HepG2 (cell line): ENCODE data around the gene BCAS3. TPM values are rescaled to one million over a fixed set of nuclear protein-coding genes. Genes with fewer than 3 reads are reported as not detected.

Experiments
- DMAP1 ChIP-seq: IDR thresholded peaks from 2 replicates; pipeline ENCODE4 v1.6.1; 2016
- GATAD2A ChIP-seq: IDR thresholded peaks from 2 replicates; pipeline ENCODE4 v1.6.1; 2016
- HMG20A ChIP-seq: IDR thresholded peaks from 2 replicates; pipeline ENCODE4 v1.6.1; 2016; ENCODE audit warnings: borderline replicate concordance
- IRF2 ChIP-seq: IDR thresholded peaks from 2 replicates; pipeline ENCODE4 v1.6.1; 2018; ENCODE audit warnings: missing genetic modification reagents, missing compliant biosample characterization
- JDP2 ChIP-seq: sonication (generic); formaldehyde crosslinking; IDR thresholded peaks from 2 replicates; pipeline ENCODE4 v1.8.1; 2022; ENCODE audit warnings: missing genetic modification reagents, borderline replicate concordance
- KMT2A ChIP-seq: sonication (generic); formaldehyde crosslinking; IDR thresholded peaks from 2 replicates; pipeline ENCODE4 v1.4.0; 2020; ENCODE audit warnings: missing genetic modification reagents
- LRRFIP1 ChIP-seq: sonication (generic); formaldehyde crosslinking; conservative IDR thresholded peaks from 2 replicates; pipeline ENCODE4 v1.4.0; 2020; ENCODE audit warnings: missing genetic modification reagents
- MAX ChIP-seq: IDR thresholded peaks from 2 replicates; pipeline ENCODE4 v1.6.1; 2012; ENCODE audit warnings: inconsistent platforms
- MED13 ChIP-seq: sonication (generic); formaldehyde crosslinking; IDR thresholded peaks from 2 replicates; pipeline ENCODE4 v1.5.0; 2020; ENCODE audit warnings: missing genetic modification reagents
- NCOR1 ChIP-seq: fragments of 200-600 bp; sonication (generic); IDR thresholded peaks from 2 replicates; pipeline ENCODE4 v1.7.0; 2017; ENCODE audit warnings: antibody characterized with exemption, low read length, borderline replicate concordance
- PPARG ChIP-seq: conservative IDR thresholded peaks from 2 replicates; pipeline ENCODE4 v1.6.1; 2016; ENCODE audit warnings: missing biosample characterization, missing genetic modification reagents
- SOX5 ChIP-seq: IDR thresholded peaks from 2 replicates; pipeline ENCODE4 v1.6.1; 2016; ENCODE audit warnings: borderline replicate concordance
- TCF7L2 ChIP-seq: IDR thresholded peaks from 2 replicates; pipeline ENCODE4 v1.6.1; 2011; ENCODE audit warnings: mild to moderate bottlenecking, low read depth, low read length, moderate library complexity
- ZBTB20 ChIP-seq: sonication (generic); formaldehyde crosslinking; IDR thresholded peaks from 2 replicates; pipeline ENCODE4 v1.8.1; 2023; ENCODE audit warnings: missing genetic modification reagents, low read depth, mild to moderate bottlenecking, borderline replicate concordance
- ZFP36 ChIP-seq: fragments of 150-350 bp; IDR thresholded peaks from 2 replicates; pipeline ENCODE4 v1.6.1; 2018; ENCODE audit warnings: borderline replicate concordance, low read length, low read depth; ENCODE audit not compliant: partially characterized antibody
- ZFP90 ChIP-seq: sonication (generic); formaldehyde crosslinking; IDR thresholded peaks from 2 replicates; pipeline ENCODE4 v1.8.0; 2022; ENCODE audit warnings: missing genetic modification reagents, mild to moderate bottlenecking, inconsistent platforms, borderline replicate concordance
- ZNF124 ChIP-seq: sonication (generic); formaldehyde crosslinking; IDR thresholded peaks from 2 replicates; pipeline ENCODE4 v1.4.0; 2020; ENCODE audit warnings: missing genetic modification reagents
- ZNF136 ChIP-seq: sonication (generic); formaldehyde crosslinking; IDR thresholded peaks from 2 replicates; pipeline ENCODE4 v1.8.1; 2022; ENCODE audit warnings: low read depth, mild to moderate bottlenecking, moderate library complexity, missing genetic modification reagents
- ZNF597 ChIP-seq: sonication (generic); formaldehyde crosslinking; IDR thresholded peaks from 2 replicates; pipeline ENCODE4 v1.5.0; 2020; ENCODE audit warnings: missing genetic modification reagents
- ZNF790 ChIP-seq: sonication (generic); formaldehyde crosslinking; IDR thresholded peaks from 2 replicates; pipeline ENCODE4 v1.8.0; 2022; ENCODE audit warnings: missing genetic modification reagents, mild to moderate bottlenecking, borderline replicate concordance
- ZXDC ChIP-seq: sonication (generic); formaldehyde crosslinking; IDR thresholded peaks from 2 replicates; pipeline ENCODE4 v1.5.0; 2020; ENCODE audit warnings: mild to moderate bottlenecking, missing genetic modification reagents
- polyA plus RNA-seq, 8 experiments: library from polyadenylated mRNA; depleted of rRNA in 3 of 8; stranded (reverse) in 7 of 8; unstranded in 1 of 8; fragments of >200 nt; fragmentation: Illumina TruSeq in 4 of 8; extraction: Trizol in 4 of 8; gene quantifications; 2 replicates each; pipeline versions ENCODE4 v1.2.1 to v1.2.3, GENCODE V29; 2011 to 2016; ENCODE audit warnings: low read depth in 4 of 8, missing spikeins in 1 of 8, mixed read lengths in 1 of 8; ENCODE audit not compliant: insufficient read depth in 1 of 8
- total RNA-seq, 5 experiments: library from RNA; depleted of rRNA; stranded (reverse); fragments of >200 nt; fragmentation: Illumina TruSeq; extraction: Trizol; gene quantifications; 2 replicates each; pipeline ENCODE4 v1.2.3, GENCODE V29; 2016; ENCODE audit warnings: low read depth in 1 of 5

The BCAS3 gene
- total and polyA plus RNA-seq, 2 of the 13 experiments (the other 11 are each of a cell fraction or from before 2014, with no cell fraction given), result 10.7 to 11.2 TPM

- TF ChIP-seq MAX (no peak), JDP2 (no peak), IRF2 (0 out of 2 replicates have a peak, but pooled peaks have one; percentile 24), GATAD2A (CRISPR knock-in tag) (peak; percentile 34; the same call in 1 of the 2 replicates), ZXDC (CRISPR knock-in tag) (no peak), LRRFIP1 (CRISPR knock-in tag) (0 out of 2 replicates have a peak, but pooled peaks have one; percentile 50), ZNF790 (CRISPR knock-in tag) (no peak), HMG20A (CRISPR knock-in tag) (no peak), ZNF597 (CRISPR knock-in tag) (no peak), ZFP36 (peak; percentile 15), TCF7L2 (no peak), SOX5 (CRISPR knock-in tag) (0 out of 2 replicates have a peak, but pooled peaks have one; percentile 13), PPARG (CRISPR knock-in tag) (0 out of 2 replicates have a peak, but pooled peaks have one; percentile 13), DMAP1 (CRISPR knock-in tag) (no peak), ZFP90 (CRISPR knock-in tag) (no peak), MED13 (no peak), KMT2A (CRISPR knock-in tag) (no peak), ZNF136 (no peak), ZBTB20 (CRISPR knock-in tag) (no peak), NCOR1 (no peak), ZNF124 (CRISPR knock-in tag) (peak; percentile 53; the same call in 1 of the 2 replicates)
Measured at GRCh38 chr17:60971515-60972369, 294.1 kb downstream of the BCAS3 start (continued).
